Vagina (tissue), 2 donors: ENCODE data around the gene SLC4A1AP. TPM values are rescaled to one million over a fixed set of nuclear protein-coding genes. Genes with fewer than 3 reads are reported as not detected.
"Not testable (repeated sequence)": the region's sequence is repeated elsewhere in the genome, so short reads cannot be mapped to it uniquely, and the experiment has no call there.

ENCODE experiments used
- DNase-seq, 2 donors: peaks; one replicate each; pipeline ENCODE4 v3.0.0-alpha.2; 2017; ENCODE audit errors: extremely low spot score in 2 of 2
- H3K27ac ChIP-seq: fragments of 200-600 bp; sonication (generic); one replicate; pipeline ENCODE4 v1.5.1; 2019
- H3K27me3 ChIP-seq: fragments of 200-600 bp; sonication (generic); one replicate; pipeline ENCODE4 v1.5.1; 2019
- H3K36me3 ChIP-seq, 2 donors: fragments of 200-600 bp; sonication (generic); one replicate each; pipeline ENCODE4 v1.5.1; 2017 to 2019
- H3K4me1 ChIP-seq: fragments of 200-600 bp; sonication (generic); one replicate; pipeline ENCODE4 v1.5.1; 2019
- H3K4me3 ChIP-seq, 2 donors: fragments of 200-600 bp; sonication (generic); 1 replicate in 1 of 2; 2 replicates in 1 of 2; pipeline ENCODE4 v1.5.1; 2016 to 2019
- H3K9me3 ChIP-seq: fragments of 200-600 bp; sonication (generic); one replicate; pipeline ENCODE4 v1.5.1; 2019
- POLR2A ChIP-seq, 2 donors: fragments of 450-650 bp; IDR thresholded peaks; one replicate each; pipeline ENCODE4 v1.6.1; 2017; ENCODE audit warnings: antibody characterized with exemption in 2 of 2, mild to moderate bottlenecking in 2 of 2, moderate library complexity in 2 of 2
- POLR2AphosphoS5 ChIP-seq, 2 donors: sonication (generic); formaldehyde crosslinking; IDR thresholded peaks; one replicate each; pipeline ENCODE4 v1.9.0; 2017; ENCODE audit warnings: antibody characterized with exemption in 2 of 2, mild to moderate bottlenecking in 2 of 2, low read depth in 1 of 2; ENCODE audit not compliant: insufficient read depth in 1 of 2
- intact Hi-C: fragments of 100-400 bp; cut with DNase I; formaldehyde crosslinking; loops from one replicate; pipeline ENCODE4 v1.15.1; 2023
- total RNA-seq: library from RNA; depleted of rRNA; stranded (reverse); fragments of >200 nt; gene quantifications from one replicate; pipeline ENCODE4 v1.2.3, GENCODE V29; 2016
- TF ChIP-seq, protein P1 (sequence below), 3 experiments: fragments of 450-650 bp in 2 of 3; fragments of 200-600 bp in 1 of 3; sonication (generic) in 1 of 3; IDR thresholded peaks; one replicate each; pipeline ENCODE4 v1.5.1; 2017 to 2019; ENCODE audit warnings: antibody characterized with exemption in 3 of 3, mild to moderate bottlenecking in 2 of 3, moderate library complexity in 2 of 3

The SLC4A1AP gene
- total RNA-seq, 1 donor from 2014 or later, result 21.9 TPM

DNA sequence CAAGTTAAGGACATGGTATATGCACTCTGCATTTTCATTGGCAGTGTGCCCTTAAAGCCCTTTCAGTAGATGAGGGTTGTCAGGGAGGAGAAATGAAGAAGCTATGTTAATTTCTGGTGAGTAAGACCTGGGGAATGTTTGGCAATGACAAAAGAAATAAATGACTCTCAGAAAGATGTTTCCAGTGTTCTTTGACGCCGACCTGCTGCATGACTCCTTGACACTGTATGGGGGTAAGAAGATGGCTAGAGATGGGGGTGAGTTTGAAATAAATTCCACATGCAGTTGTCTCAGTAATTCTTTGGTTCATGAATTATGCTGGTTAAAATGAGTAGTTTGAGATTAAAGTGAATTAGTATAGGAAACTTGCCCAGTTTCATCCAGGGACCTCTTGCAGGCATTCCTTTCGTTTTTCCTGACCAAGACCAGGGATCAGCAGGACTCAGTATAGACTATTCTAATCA lies 40.7 kb upstream of the SLC4A1AP start:
- H3K36me3 ChIP-seq, result peaks cover 0 to 44% of the 10 kb centered on the region in 2 donors
- H3K4me1 ChIP-seq, result peaks cover 4% of the 10 kb centered on the region
- DNase-seq, result no peak
- no peaks in the 10 kb centered on the region for H3K27me3 ChIP-seq
- TF ChIP-seq POLR2A (IDR thresholded peaks at IDR 0.05) (no peak), POLR2AphosphoS5 (IDR thresholded peaks at IDR 0.05; ENCODE audit: insufficient read depth in 1 of 2, low read depth in 1 of 2) (no peak)
- TF ChIP-seq, protein P1, sequence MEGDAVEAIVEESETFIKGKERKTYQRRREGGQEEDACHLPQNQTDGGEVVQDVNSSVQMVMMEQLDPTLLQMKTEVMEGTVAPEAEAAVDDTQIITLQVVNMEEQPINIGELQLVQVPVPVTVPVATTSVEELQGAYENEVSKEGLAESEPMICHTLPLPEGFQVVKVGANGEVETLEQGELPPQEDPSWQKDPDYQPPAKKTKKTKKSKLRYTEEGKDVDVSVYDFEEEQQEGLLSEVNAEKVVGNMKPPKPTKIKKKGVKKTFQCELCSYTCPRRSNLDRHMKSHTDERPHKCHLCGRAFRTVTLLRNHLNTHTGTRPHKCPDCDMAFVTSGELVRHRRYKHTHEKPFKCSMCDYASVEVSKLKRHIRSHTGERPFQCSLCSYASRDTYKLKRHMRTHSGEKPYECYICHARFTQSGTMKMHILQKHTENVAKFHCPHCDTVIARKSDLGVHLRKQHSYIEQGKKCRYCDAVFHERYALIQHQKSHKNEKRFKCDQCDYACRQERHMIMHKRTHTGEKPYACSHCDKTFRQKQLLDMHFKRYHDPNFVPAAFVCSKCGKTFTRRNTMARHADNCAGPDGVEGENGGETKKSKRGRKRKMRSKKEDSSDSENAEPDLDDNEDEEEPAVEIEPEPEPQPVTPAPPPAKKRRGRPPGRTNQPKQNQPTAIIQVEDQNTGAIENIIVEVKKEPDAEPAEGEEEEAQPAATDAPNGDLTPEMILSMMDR (IDR thresholded peaks at IDR 0.05), result no peak
- no peak overlapping the region for H3K4me3 ChIP-seq
- intact Hi-C loops, result no loop called here
- no peaks in the 10 kb centered on the region for H3K9me3 ChIP-seq
- H3K27ac ChIP-seq, result no peak overlapping the region

DNA sequence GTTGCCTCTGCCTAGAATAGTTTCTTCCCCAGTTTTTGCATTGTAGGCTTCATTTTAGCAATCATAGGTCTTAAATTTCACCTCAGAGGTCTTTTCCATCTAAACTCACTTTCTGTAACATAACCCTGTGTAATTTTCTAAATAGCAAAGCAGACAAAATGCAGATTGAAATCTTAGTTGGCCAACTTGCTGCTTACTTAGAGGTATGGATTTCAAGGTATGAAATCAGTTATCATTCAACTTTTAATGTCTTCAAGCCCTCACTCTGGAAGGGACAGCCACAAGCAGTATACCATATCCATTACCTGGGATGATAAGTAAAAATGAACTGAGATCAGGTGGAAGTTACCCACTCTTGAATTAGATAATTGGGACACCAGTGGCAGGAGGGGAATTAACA lies 38.7 kb upstream of the SLC4A1AP start:
- DNase-seq, result no peak
- H3K4me3 ChIP-seq, result no peak overlapping the region
- peaks cover 0 to 30% of the 10 kb centered on the region in 2 donors for H3K36me3 ChIP-seq
- H3K27me3 ChIP-seq, result no peaks in the 10 kb centered on the region
- H3K4me1 ChIP-seq, result peaks cover 15% of the 10 kb centered on the region
- H3K9me3 ChIP-seq, result no peaks in the 10 kb centered on the region
- intact Hi-C loops, result loop anchor here (5.0 kb wide), 1 partner anchor 133 kb away; no protein-coding TSS in a partner anchor
- no peak for TF ChIP-seq POLR2A (IDR thresholded peaks at IDR 0.05)
- no peak for TF ChIP-seq POLR2AphosphoS5 (IDR thresholded peaks at IDR 0.05; ENCODE audit: insufficient read depth in 1 of 2, low read depth in 1 of 2)
- TF ChIP-seq, protein P1 (IDR thresholded peaks at IDR 0.05), result no peak
- H3K27ac ChIP-seq, result no peak overlapping the region

DNA sequence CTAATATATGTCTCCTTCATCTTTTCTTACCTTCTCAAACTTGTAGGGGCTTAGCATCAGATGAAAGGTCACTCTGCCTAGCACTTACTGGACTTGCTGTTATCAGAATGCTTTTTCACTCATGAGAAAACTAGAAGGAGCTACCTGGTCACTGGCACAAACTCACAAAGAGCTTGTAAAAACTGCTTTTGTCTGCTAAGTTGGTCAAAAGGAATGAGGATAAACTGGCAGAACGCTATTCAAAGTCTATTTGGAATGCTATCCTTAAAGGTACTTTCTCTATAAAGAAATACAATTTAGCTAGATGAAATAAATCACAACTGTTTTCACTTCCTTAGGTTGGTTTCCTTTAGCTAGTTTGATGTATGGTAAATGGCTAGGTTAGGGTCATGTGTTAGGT lies 37.4 kb upstream of the SLC4A1AP start:
- not testable (repeated sequence) for H3K27ac ChIP-seq, H3K4me3 ChIP-seq, DNase-seq, H3K27me3 ChIP-seq, H3K9me3 ChIP-seq
- peaks cover 26% of the 10 kb centered on the region for H3K4me1 ChIP-seq
- H3K36me3 ChIP-seq, result peaks cover 0 to 25% of the 10 kb centered on the region in 2 donors
- intact Hi-C loops, result loop anchor here (5.0 kb wide), 1 partner anchor 134 kb away; no protein-coding TSS in a partner anchor

DNA sequence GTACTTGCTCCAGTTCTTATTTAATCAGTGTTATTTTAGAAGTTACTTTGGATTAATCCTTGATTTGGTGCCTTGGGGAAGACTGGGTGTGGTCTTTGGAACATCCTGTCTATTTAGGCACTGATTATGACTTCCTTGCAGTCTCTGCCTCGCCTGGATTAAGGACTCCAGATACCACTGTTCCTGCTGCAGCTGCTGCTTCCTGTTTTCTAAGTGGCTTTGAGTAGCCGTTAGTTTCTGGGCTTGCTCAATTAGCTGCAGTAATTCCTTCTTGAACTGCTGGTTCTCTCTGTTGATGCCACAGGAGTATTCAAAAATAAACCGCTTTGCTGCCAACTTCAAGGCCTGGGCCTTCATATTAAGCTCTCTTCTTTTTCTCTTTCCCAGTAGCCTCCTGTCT lies 36.8 kb upstream of the SLC4A1AP start:
- DNase-seq, H3K4me3 ChIP-seq, H3K27me3 ChIP-seq, H3K9me3 ChIP-seq: not testable (repeated sequence)
- peaks cover 0 to 22% of the 10 kb centered on the region in 2 donors for H3K36me3 ChIP-seq
- intact Hi-C loops, result loop anchor here (5.0 kb wide), 1 partner anchor 135 kb away; no protein-coding TSS in a partner anchor
- peak overlapping the region; percentile 41 for H3K27ac ChIP-seq
- peaks cover 26% of the 10 kb centered on the region for H3K4me1 ChIP-seq

DNA sequence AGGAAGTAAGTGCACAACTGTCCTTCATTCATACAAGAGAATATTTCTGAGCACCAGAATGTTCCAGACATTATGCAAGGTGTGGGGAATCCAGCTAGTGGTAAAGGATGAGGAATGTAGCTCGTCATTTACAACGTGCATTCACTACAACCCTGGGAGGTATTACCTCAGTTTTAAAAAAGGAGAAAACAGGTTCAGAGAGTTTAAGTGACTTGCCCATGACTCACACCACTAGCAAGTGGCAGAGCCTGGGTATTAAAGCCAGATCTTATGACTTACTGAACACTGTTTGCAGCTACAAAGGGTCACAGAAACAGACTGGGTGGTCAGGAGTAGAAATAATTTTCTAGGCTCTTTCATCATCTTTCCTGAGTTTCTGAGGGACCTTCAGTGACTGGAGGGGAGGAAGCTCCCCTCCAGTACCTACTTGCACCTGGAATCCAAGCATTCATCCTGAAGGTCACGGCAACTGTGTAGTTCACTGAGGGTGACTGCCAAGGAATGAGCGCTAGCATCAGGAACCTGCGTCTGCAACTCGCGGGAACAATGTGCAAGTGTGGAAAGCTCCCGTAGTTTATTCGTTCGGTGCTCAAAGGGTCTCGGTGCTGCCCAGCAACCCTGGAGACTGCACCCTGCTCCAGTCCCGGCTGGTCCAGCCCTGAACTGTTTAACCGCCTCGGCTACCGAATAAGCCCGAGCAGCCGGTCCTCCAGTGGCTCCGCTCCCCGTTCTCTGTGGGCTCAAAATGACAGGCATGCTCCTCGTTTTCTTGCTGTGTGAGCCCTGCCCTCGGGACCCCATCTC lies 35.5 kb upstream of the SLC4A1AP start:
- Histone ChIP-seq H3K27ac (peak overlapping the region; percentile 89), H3K4me3 (peak overlapping the region; percentile 74 to 84), H3K27me3 (no peaks in the 10 kb centered on the region), H3K36me3 (peaks cover 0 to 20% of the 10 kb centered on the region in 2 donors), H3K4me1 (peaks cover 26% of the 10 kb centered on the region), H3K9me3 (no peaks in the 10 kb centered on the region)
- TF ChIP-seq POLR2AphosphoS5 (IDR thresholded peaks at IDR 0.05; ENCODE audit: insufficient read depth in 1 of 2, low read depth in 1 of 2) (peak in 1 of 2 donors; percentile 37), POLR2A (IDR thresholded peaks at IDR 0.05) (no peak)
- no peak for DNase-seq
- intact Hi-C loops, result loop anchor here (5.0 kb wide), 1 partner anchor 136 kb away; no protein-coding TSS in a partner anchor

DNA sequence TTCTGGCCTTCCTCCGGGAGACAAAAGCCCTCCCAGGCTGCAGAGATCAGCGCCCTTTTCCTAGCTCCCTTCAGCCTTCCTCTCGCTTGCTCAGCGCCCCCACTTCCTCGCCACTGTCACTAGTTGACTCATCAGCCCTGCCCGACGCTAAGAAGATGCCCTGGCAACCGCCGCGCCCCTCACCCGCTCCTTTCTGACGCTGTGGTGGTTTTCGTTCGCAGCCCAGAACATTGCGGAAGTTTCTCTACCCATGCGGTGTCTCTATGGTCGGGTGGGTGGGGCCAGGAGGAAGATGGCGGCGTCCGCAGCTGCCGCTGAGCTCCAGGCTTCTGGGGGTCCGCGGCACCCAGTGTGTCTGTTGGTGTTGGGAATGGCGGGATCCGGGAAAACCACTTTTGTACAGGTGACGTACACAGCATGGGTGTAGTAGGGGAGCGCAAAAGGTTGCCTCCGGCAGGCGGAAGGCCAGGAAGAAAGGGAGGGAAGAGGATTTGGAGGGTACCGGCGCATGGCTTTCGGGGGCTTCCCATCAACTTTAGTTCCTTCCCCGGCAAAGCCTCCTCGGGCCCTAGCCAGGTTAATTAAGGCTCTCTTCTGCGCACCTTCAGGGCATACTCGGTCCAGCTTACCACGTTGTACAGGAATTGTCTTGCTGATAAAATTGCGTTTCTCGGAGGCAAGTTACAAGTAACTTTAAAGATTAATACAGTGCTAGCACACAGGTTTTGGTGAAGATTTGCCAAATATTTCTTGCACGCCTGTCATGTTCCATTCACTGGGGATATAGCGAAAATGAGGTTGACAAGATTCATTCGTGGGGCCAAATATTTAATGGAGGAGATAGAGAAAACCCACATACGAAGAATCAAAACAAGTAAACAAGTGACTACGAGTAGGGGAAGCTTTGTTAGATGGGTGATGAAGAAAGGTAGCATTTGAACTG lies 34.7 kb upstream of the SLC4A1AP start, which contains the start of the genes CCDC121 and GPN1:
Gene CCDC121 (minus strand): TSS at position 246 of the 943 bp plus-strand sequence. CDS start 1,213 bp downstream, outside the sequence.
Gene GPN1 (plus strand): TSS at position 284 of the 943 bp plus-strand sequence. CDS start 9 bp downstream, at position 293.
- DNase-seq, result peak in 1 of 2 donors; percentile 92

DNA sequence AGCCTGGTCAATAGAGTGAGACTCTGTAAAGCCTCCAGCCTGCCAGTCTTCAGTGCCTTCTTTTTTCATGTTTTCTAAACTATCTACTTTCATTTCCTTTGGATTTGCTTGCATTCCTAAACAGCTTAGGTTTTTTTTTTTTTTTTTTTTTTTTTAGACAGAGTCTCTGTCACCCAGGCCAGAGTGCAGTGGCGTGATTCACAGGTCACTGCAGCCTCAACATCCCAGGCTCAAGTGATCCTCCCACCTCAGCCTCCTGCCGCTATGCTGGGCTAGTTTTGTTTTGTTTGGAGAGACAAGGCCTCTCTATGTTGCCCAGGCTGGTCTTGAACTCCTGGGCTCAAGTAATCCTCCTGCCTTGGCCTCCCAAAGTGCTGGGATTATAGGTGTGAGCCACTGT lies 33.4 kb upstream of the SLC4A1AP start:
- H3K27me3 ChIP-seq, H3K27ac ChIP-seq, intact Hi-C loops, H3K9me3 ChIP-seq, DNase-seq, H3K4me3 ChIP-seq: not testable (repeated sequence)
- Histone ChIP-seq H3K4me1 (peaks cover 26% of the 10 kb centered on the region), H3K36me3 (peaks cover 0 to 29% of the 10 kb centered on the region in 2 donors)

More for the DNA sequence above, 34.7 kb upstream of the SLC4A1AP start, which contains the start of the genes CCDC121 and GPN1:
- Histone ChIP-seq H3K4me3 (peak within 1 kb of the TSS; percentile 74 to 84), H3K27ac (peak within 1 kb of the TSS; percentile 89), H3K9me3 (no peaks in the 10 kb centered on the region), H3K36me3 (peaks cover 0 to 18% of the 10 kb centered on the region in 2 donors), H3K27me3 (no peaks in the 10 kb centered on the region), H3K4me1 (peaks cover 26% of the 10 kb centered on the region)
- intact Hi-C loops, result loop anchor here (5.0 kb wide), 1 partner anchor 137 kb away; no protein-coding TSS in a partner anchor
- peak; percentile 82 to 84 for TF ChIP-seq POLR2AphosphoS5 (IDR thresholded peaks at IDR 0.05; ENCODE audit: insufficient read depth in 1 of 2, low read depth in 1 of 2)
- TF ChIP-seq, protein P1 (IDR thresholded peaks at IDR 0.05), result no peak
- peak in 1 of 2 donors; percentile 39 for TF ChIP-seq POLR2A (IDR thresholded peaks at IDR 0.05)
